Activated T-cell treated with anti-CD3 and anti-CD28 coated beads, Interleukin-2, amount 50 U/mL, for 24 hours (primary cell): ENCODE data around the gene AIG1.

ENCODE experiments used
- DNase-seq: peaks from one replicate; pipeline ENCODE4 v3.0.0-alpha.2; 2020
- H3K27ac Mint-ChIP-seq: 2 replicates; pipeline ENCODE4 v1.8.0; 2020; ENCODE audit warnings: mild to moderate bottlenecking, mixed read lengths
- H3K27me3 Mint-ChIP-seq: 2 replicates; pipeline ENCODE4 v1.8.0; 2020; ENCODE audit warnings: mixed read lengths
- H3K36me3 Mint-ChIP-seq: 2 replicates; pipeline ENCODE4 v1.8.0; 2020; ENCODE audit warnings: low read depth, mixed read lengths
- H3K4me1 Mint-ChIP-seq: 2 replicates; pipeline ENCODE4 v1.8.0; 2020; ENCODE audit warnings: low read depth, mixed read lengths
- H3K4me3 Mint-ChIP-seq: 2 replicates; pipeline ENCODE4 v1.8.0; 2020; ENCODE audit warnings: mild to moderate bottlenecking, moderate library complexity, mixed read lengths
- H3K9me3 Mint-ChIP-seq: 2 replicates; pipeline ENCODE4 v1.8.0; 2020; ENCODE audit warnings: mixed read lengths

The AIG1 gene

DNA sequence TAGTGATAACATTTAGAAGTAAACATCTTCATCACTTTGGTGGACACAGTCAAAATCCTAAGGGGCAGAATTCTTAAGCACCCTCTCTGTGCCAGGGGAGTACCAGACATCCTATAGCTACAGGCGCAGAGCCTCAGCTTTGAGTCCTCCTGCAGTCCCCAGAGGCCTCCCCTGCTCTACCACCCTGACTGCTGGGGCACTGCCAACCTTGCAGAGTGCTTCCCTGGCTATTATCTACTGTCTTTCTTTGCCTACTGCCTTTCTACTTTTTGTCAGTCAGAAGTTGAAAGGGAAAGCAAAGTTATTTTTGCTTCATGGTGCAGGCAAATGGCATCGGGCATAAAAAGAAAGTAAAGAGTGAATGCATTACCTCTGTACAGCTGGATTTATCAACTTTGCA lies 80.1 kb downstream of the AIG1 start:
- Mint-ChIP-seq H3K36me3 (peaks cover 59% of the 10 kb centered on the region), H3K27ac (no peak overlapping the region), H3K27me3 (no peaks in the 10 kb centered on the region), H3K4me3 (no peak overlapping the region), H3K4me1 (peaks cover 46% of the 10 kb centered on the region), H3K9me3 (peaks cover 41% of the 10 kb centered on the region)
- DNase-seq, result no peak

DNA sequence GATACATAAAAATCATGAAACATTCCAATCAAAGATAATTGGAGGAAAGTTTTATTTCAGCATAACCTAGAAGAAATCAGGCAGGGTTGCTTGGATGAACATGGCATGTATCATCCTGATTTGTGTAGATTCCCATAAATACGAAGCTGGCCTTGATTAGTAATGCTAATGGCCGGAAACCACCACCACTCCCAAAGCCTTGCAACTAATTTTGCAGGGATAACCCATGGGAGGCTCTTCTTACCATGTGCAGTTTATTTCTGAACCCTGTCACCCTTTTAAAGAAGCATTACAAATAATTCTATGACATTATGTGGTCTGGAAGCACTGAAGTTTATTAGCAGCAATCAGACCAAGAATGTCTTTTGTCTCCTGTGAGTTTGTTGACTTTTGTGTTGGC lies 80.8 kb downstream of the AIG1 start:
- H3K36me3 Mint-ChIP-seq, result peaks cover 56% of the 10 kb centered on the region
- no peaks in the 10 kb centered on the region for H3K27me3 Mint-ChIP-seq
- H3K4me3 Mint-ChIP-seq, result no peak overlapping the region
- DNase-seq, result no peak
- H3K9me3 Mint-ChIP-seq, result peaks cover 38% of the 10 kb centered on the region
- peaks cover 42% of the 10 kb centered on the region for H3K4me1 Mint-ChIP-seq
- no peak overlapping the region for H3K27ac Mint-ChIP-seq

DNA sequence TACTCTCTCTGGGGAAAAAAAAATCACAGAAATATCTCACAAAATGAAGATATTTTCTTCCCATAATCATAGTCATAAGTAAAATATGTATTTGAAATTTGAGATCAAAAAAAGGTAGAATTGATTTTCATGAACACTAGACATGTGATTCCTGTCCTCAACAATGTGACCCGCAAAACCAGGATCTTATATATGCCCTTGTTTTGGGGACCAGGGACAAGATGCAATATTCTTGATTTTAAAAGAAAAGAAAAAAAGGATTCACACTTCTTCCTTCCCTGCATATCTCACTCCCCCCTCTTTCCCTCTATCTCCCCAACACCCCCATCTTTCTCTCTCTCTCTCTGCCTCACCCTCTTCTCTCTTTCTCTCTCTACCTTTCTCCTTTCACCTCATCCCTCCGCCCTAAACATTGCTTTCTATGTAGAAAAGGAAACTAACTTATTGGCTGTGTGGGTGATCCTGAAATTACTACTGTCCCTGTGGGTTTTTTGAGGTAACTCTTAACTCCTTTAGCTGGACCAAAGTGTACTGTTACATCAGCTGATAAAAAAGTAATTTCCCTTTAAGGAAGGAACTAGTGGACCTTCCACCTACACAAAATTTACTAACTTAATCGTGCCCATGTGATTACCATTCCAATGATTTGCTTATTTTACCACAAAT lies 85.6 kb downstream of the AIG1 start:
- Mint-ChIP-seq H3K4me1 (peaks cover 8% of the 10 kb centered on the region), H3K27ac (no peak overlapping the region), H3K27me3 (no peaks in the 10 kb centered on the region), H3K36me3 (peaks cover 16% of the 10 kb centered on the region), H3K9me3 (peaks cover 2% of the 10 kb centered on the region), H3K4me3 (no peak overlapping the region)
- no peak for DNase-seq

DNA sequence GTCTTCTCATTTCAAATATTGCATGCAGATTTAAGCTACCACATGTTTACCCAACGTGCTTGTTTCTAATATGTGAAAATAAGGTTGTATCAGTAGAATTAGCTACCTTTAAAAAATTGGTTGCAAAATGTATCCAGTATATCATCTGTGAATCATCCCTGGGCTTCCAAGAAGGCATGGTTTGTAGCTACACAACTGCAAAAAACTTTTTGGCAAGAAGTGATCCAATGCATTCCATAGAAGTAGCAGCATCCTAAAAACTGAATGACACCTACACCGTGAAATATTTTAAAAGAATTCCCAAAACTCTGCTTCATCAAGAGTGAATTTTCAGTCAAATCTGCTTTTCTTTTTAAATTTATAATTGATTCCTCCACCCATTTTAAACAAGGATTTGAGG lies 89.1 kb downstream of the AIG1 start:
- H3K4me3 Mint-ChIP-seq, result no peak overlapping the region
- H3K9me3 Mint-ChIP-seq, result peaks cover 2% of the 10 kb centered on the region
- H3K36me3 Mint-ChIP-seq, result peaks cover 9% of the 10 kb centered on the region
- H3K4me1 Mint-ChIP-seq, result peaks cover 8% of the 10 kb centered on the region
- H3K27ac Mint-ChIP-seq, result no peak overlapping the region
- H3K27me3 Mint-ChIP-seq, result no peaks in the 10 kb centered on the region
- no peak for DNase-seq

DNA sequence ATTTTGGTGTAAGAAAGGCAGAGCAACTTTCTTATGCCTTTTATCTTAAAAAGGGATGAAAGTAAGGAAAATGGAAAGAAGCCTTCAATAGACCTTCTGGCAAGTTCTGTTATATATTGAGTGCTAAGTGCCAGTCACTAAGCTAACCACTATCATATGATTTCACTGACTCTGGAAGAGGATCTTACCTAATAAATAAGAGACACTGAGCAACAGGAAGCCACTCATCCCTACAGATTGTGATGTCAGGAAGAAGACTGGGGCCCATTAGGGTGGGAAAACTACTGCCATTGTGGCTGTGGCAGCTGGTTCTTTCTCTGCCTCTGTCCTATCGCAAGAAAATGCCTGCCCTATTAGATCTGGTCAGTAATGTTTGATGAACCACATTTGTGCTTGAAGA lies 89.6 kb downstream of the AIG1 start:
- peaks cover 8% of the 10 kb centered on the region for H3K4me1 Mint-ChIP-seq
- no peak for DNase-seq
- no peaks in the 10 kb centered on the region for H3K27me3 Mint-ChIP-seq
- no peak overlapping the region for H3K4me3 Mint-ChIP-seq
- H3K36me3 Mint-ChIP-seq, result peaks cover 9% of the 10 kb centered on the region
- peaks cover 2% of the 10 kb centered on the region for H3K9me3 Mint-ChIP-seq
- H3K27ac Mint-ChIP-seq, result no peak overlapping the region

DNA sequence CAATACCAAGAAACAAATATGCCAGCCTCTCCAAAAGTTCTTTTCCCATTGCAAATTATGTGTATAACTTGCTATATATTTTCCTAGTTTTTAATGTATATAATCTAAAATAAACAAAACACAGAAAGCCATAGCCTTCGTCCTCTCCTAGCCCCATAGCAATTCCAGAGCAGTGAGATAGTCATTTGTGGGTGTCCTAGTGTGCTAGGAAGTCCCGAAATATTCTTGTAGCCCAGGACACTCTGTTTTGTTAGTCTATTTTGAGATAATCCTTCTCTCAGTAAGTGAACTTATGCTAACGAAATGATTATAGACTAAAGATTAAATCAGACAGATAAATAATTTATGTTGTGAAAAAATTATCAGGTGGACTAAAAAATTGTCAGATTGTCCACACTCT lies 90.7 kb downstream of the AIG1 start:
- no peak overlapping the region for H3K27ac Mint-ChIP-seq
- peaks cover 6% of the 10 kb centered on the region for H3K4me1 Mint-ChIP-seq
- H3K9me3 Mint-ChIP-seq, result peaks cover 2% of the 10 kb centered on the region
- DNase-seq, result no peak
- H3K36me3 Mint-ChIP-seq, result peaks cover 7% of the 10 kb centered on the region
- no peaks in the 10 kb centered on the region for H3K27me3 Mint-ChIP-seq
- H3K4me3 Mint-ChIP-seq, result no peak overlapping the region

DNA sequence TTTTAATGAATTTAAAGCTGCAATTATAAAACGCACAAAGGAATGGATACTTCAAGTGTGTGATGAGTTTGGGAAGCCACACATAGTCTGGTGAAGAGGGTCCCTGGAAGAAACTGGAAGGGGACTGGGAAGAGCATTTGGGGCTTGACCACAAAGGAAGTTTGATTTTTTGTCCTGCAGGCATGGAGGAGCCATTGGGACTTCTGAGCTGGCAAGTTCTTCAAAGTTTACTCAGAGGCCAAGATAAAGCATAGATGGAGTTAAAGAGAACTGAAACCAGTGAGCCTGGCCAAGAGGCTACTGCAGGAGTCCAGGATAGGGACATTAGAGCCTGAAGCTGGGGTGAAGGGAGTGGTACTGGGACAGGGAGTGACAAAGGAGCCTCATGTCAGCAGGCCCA lies 95.0 kb downstream of the AIG1 start:
- Mint-ChIP-seq H3K4me3 (no peak overlapping the region), H3K36me3 (no peaks in the 10 kb centered on the region), H3K27ac (no peak overlapping the region), H3K9me3 (no peaks in the 10 kb centered on the region), H3K4me1 (peaks cover 5% of the 10 kb centered on the region), H3K27me3 (no peaks in the 10 kb centered on the region)
- no peak for DNase-seq

DNA sequence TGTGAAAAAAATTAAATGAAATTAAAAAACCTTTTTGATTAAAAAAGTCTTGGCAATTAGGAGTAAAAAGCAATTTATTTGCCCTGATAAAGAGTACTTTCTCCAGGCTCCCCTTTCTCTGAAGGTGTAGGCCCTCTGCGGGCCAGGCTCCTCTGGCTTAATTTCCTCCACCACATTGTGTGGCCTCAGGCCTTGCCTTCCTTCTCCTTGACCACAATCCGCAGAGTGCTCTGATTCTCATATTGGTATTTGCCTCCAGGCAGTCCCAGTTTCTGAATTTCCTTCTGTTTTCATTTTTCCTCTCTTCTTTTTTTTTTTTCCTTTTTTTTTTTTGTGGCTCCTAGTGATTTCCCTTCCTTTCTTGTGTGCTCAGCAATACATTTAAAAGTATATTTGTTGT lies 96.4 kb downstream of the AIG1 start:
- Mint-ChIP-seq H3K27me3 (no peaks in the 10 kb centered on the region), H3K36me3 (no peaks in the 10 kb centered on the region), H3K4me3 (no peak overlapping the region), H3K27ac (no peak overlapping the region), H3K9me3 (no peaks in the 10 kb centered on the region), H3K4me1 (peaks cover 5% of the 10 kb centered on the region)
- no peak for DNase-seq

DNA sequence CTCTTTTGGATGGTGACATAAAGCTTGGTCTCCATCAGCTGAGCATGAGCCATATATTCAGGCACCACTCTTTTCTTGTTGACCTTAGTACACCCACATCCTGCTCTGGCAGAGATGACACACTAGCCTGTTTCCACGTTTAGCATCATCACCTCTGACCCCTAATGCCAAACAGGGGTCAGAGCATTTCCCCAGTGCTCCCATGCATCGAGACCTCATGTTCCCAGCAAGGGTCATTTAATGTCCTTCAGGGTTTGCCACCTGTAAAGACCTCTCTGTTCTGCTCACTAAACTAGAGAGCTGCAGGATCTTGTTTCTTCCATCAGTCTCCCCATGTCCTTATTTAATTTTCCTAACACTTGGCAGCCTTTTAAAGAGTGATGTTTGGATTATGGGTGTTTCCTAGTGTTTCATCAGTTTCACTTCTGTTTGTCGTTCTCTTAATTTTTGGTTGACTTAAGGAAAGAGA lies 97.5 kb downstream of the AIG1 start:
- DNase-seq, result no peak
- H3K4me3 Mint-ChIP-seq, result no peak overlapping the region
- H3K27me3 Mint-ChIP-seq, result no peaks in the 10 kb centered on the region
- H3K36me3 Mint-ChIP-seq, result no peaks in the 10 kb centered on the region
- no peak overlapping the region for H3K27ac Mint-ChIP-seq
- no peaks in the 10 kb centered on the region for H3K9me3 Mint-ChIP-seq
- H3K4me1 Mint-ChIP-seq, result peaks cover 5% of the 10 kb centered on the region

DNA sequence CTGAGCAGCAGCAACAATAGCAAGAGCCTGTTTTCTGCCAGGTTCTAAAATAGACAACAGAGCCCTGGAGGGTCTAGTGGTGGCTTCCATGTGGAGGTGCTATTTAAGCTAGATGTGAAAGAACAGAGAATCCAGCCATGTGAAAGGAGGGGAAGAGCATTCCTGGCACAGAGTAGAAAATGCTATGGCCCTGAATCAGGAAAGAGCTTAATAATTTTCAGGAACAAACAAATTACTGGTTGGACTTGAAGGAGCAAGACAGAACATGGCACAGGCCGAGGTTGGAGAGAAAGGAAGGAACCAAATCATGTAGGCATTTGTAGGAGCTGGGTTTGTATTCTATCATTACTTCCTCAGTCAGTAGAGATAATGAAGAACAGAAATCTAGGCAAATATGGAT lies 98.3 kb downstream of the AIG1 start:
- Mint-ChIP-seq H3K9me3 (no peaks in the 10 kb centered on the region), H3K4me1 (peaks cover 5% of the 10 kb centered on the region), H3K27ac (no peak overlapping the region), H3K4me3 (no peak overlapping the region), H3K36me3 (no peaks in the 10 kb centered on the region), H3K27me3 (no peaks in the 10 kb centered on the region)
- DNase-seq, result no peak

DNA sequence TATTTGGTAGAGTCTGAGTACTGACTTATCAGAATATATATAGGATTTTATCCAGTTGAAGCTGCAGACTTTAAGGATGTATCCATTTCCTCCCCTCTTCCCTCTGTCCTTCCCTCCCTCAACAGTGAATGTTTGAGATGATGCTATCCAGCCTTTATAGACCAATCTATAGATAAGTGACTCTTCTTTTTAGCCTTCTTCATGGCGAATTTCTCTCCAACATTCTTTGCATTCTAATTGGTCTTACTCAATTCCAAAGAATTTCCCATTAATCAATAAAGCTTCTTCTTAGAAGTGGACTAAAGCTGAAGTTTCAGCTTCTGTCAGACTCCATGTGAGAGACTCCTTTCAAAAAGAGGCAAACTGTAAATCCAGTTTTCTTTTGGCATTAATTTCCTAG lies 99.3 kb downstream of the AIG1 start:
- DNase-seq, result no peak

DNA sequence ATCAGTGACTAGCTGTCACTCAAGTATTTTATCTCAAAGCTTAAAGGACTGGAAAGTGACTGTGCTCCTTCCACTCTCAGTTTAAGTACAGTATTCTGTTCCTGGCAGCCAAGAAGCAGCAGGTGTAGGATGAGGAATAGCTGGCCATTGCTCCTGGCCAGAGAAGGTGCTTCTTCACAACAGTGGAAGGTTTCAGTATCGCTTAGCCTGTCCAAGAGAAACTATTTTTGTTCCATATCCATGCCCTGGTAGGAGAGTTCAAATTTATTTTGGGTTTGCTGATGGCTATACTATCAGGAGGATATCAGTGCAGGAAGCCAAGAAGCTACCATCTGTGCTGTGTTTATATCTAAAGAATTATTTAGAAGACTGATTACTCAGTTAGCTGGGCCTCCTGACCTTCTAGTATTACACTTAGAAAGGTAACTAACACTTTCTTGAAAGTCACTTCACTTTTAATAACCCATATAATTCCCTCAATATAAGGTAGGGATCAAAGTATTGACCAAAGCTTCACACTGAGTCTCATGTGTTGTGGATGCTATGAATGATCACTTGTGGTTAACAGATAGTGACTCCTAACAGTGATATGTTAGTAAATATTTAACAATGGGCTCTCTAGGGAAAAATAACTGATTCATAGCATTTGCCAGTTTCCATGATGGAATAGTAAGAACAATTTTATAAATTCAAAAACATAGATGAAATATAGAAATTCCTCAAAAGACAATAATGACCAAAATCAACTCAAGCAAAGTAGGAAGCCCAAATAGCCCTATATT lies 99.9 kb downstream of the AIG1 start:
- Mint-ChIP-seq H3K27me3 (no peaks in the 10 kb centered on the region), H3K4me1 (peaks cover 5% of the 10 kb centered on the region), H3K36me3 (peaks cover 3% of the 10 kb centered on the region), H3K4me3 (no peak overlapping the region), H3K27ac (no peak overlapping the region), H3K9me3 (no peaks in the 10 kb centered on the region)
- no peak for DNase-seq

More for the DNA sequence above, 99.3 kb downstream of the AIG1 start:
- Mint-ChIP-seq H3K9me3 (no peaks in the 10 kb centered on the region), H3K4me3 (no peak overlapping the region), H3K36me3 (peaks cover 2% of the 10 kb centered on the region), H3K27me3 (no peaks in the 10 kb centered on the region), H3K27ac (no peak overlapping the region), H3K4me1 (peaks cover 5% of the 10 kb centered on the region)

DNA sequence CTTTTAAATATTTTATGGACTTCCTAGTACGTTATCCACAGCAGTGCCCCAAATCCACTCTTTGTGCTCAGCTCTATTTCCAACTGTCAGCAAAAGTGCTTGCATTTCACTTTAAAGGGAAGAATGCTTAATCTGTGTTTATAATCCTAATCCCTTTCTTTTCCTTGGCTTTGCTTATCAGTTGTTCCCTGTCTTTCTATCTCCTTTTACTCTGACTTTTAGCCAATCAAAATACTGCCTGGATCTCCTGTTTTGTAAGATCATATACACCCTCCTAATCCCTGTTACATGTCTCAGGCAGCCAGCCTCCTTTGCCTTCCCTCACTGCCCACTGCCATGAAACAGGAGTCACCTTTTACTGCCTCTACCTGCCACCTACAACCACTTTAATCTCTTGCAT lies 102.9 kb downstream of the AIG1 start:
- Mint-ChIP-seq H3K27me3 (no peaks in the 10 kb centered on the region), H3K27ac (no peak overlapping the region), H3K36me3 (peaks cover 16% of the 10 kb centered on the region), H3K4me3 (no peak overlapping the region), H3K4me1 (no peaks in the 10 kb centered on the region), H3K9me3 (no peaks in the 10 kb centered on the region)
- DNase-seq, result no peak

DNA sequence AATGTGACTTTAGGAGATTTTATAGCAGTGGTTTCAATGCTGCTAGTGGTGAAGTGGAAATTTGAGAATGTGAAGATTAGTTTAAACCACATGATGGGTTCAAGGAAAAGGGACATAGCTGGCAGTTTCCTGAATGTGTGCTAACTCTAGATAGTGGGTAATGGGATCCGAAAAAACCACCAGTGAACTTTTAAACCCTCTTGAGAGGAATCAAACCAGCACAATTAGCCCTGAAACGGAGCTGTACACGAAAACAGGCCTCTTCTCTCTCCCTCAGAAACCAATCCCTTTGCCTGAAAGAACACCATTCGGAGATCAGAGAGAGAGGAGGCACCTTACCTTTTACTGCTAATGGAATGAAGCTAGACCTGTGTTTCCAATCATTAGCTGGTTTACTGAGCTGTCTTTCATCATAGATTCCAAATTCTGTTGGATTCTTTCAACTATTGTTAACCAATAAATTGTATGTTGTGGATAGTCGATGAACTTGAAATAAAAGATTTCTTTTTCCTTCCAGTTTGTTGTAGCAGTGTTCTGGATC lies 103.9 kb downstream of the AIG1 start:
- Mint-ChIP-seq H3K27ac (no peak overlapping the region), H3K9me3 (no peaks in the 10 kb centered on the region), H3K36me3 (peaks cover 16% of the 10 kb centered on the region), H3K27me3 (no peaks in the 10 kb centered on the region), H3K4me3 (no peak overlapping the region), H3K4me1 (no peaks in the 10 kb centered on the region)
- no peak for DNase-seq

DNA sequence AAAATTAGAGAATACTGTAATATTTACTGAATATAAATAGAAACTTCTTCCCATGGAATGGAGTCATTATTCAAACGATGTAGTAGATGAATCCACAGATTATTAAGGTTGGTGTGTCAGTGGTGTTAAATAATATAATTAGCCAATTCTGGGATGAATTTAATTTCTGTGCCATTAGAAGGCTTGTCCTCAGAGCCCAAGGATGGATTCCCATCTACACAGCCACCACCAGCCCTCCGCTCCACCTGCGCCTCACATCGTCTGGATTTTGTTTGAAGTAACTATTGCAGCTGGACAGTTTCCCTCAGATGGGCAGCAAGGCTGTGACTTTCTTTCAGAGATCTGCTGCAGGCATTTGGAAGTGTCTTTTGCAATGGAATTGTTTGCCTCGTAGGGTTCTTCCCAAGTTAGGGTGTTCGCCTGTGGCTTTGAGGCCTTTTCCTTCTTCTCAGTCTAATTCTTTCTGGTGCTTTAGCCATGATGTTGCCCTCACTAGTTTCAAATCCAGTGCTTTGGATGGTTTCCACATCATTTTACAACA lies 104.7 kb downstream of the AIG1 start:
- no peak for DNase-seq
- no peaks in the 10 kb centered on the region for H3K4me1 Mint-ChIP-seq
- no peak overlapping the region for H3K4me3 Mint-ChIP-seq
- peaks cover 16% of the 10 kb centered on the region for H3K36me3 Mint-ChIP-seq
- no peaks in the 10 kb centered on the region for H3K27me3 Mint-ChIP-seq
- no peaks in the 10 kb centered on the region for H3K9me3 Mint-ChIP-seq
- H3K27ac Mint-ChIP-seq, result no peak overlapping the region
